CD14-positive monocyte (primary cell): ENCODE results near the gene FEZF1. TPM values are rescaled to one million over a fixed set of nuclear protein-coding genes. Genes with fewer than 3 reads are reported as not detected.

ENCODE experiments used
- DNase-seq, 3 donors: peaks; one replicate each; pipeline ENCODE4 v3.0.0-alpha.2; 2011 to 2022
- H2AFZ ChIP-seq: 2 replicates; pipeline ENCODE4 v1.6.0; 2012; ENCODE audit warnings: mild to moderate bottlenecking, low read depth, low read length, inconsistent platforms; ENCODE audit not compliant: insufficient read depth, poor library complexity, severe bottlenecking
- H3K27ac ChIP-seq, 2 donors: 1 replicate in 1 of 2; 2 replicates in 1 of 2; pipeline ENCODE4 v1.5.1; 2012 to 2013; ENCODE audit warnings: low read length in 2 of 2, control low read depth in 1 of 2, inconsistent platforms in 1 of 2, low read depth in 1 of 2, mild to moderate bottlenecking in 1 of 2
- H3K27me3 ChIP-seq, 2 donors: one replicate each; pipeline versions ENCODE4 v1.6.0 to v1.6.1; 2011 to 2013; ENCODE audit warnings: low read length in 2 of 2; ENCODE audit not compliant: control insufficient read depth in 2 of 2, insufficient read depth in 2 of 2
- H3K36me3 ChIP-seq, 2 donors: replicated peaks in 1 of 2; 1 replicate in 1 of 2; 2 replicates in 1 of 2; pipeline versions ENCODE4 v1.5.1 to v1.6.1; 2012 to 2013; ENCODE audit warnings: low read length in 2 of 2, control low read depth in 1 of 2, inconsistent platforms in 1 of 2, mild to moderate bottlenecking in 1 of 2; ENCODE audit not compliant: insufficient read depth in 2 of 2, control insufficient read depth in 1 of 2
- H3K4me1 ChIP-seq, 2 donors: 1 replicate in 1 of 2; 2 replicates in 1 of 2; pipeline versions ENCODE4 v1.5.1 to v1.6.1; 2012 to 2013; ENCODE audit warnings: low read length in 2 of 2, control low read depth in 1 of 2, inconsistent platforms in 1 of 2, mild to moderate bottlenecking in 1 of 2, moderate library complexity in 1 of 2; ENCODE audit not compliant: insufficient read depth in 2 of 2, control insufficient read depth in 1 of 2
- H3K4me2 ChIP-seq: replicated peaks from 2 replicates; pipeline ENCODE3; 2012; ENCODE audit warnings: low read length, moderate library complexity, mild to moderate bottlenecking; ENCODE audit not compliant: poor library complexity, severe bottlenecking; ENCODE audit errors: extremely low read depth
- H3K4me3 ChIP-seq, 3 experiments: fragments of 200-600 bp in 1 of 3; sonication (generic) in 1 of 3; replicated peaks in 1 of 3; 1 replicate in 2 of 3; 2 replicates in 1 of 3; pipeline ENCODE4 v1.5.1; 2011 to 2013; ENCODE audit warnings: low read length in 3 of 3, mild to moderate bottlenecking in 3 of 3, control low read depth in 2 of 3, low read depth in 2 of 3, inconsistent platforms in 1 of 3, moderate library complexity in 1 of 3
- H3K79me2 ChIP-seq: 2 replicates; pipeline ENCODE4 v1.6.0; 2012; ENCODE audit warnings: mild to moderate bottlenecking, control low read depth, inconsistent platforms, low read length, moderate library complexity; ENCODE audit not compliant: insufficient read depth
- H3K9ac ChIP-seq: 2 replicates; pipeline ENCODE4 v1.6.0; 2017; ENCODE audit warnings: low read length, mild to moderate bottlenecking; ENCODE audit not compliant: insufficient read depth, poor library complexity, severe bottlenecking
- H3K9me3 ChIP-seq, 2 donors: replicated peaks in 1 of 2; 1 replicate in 1 of 2; 2 replicates in 1 of 2; pipeline versions ENCODE4 v1.5.1 to v1.6.1; 2012 to 2013; ENCODE audit warnings: low read length in 2 of 2, control low read depth in 1 of 2; ENCODE audit not compliant: control insufficient read depth in 1 of 2, insufficient read depth in 1 of 2
- H4K20me1 ChIP-seq: 2 replicates; pipeline ENCODE4 v1.6.0; 2012; ENCODE audit warnings: mild to moderate bottlenecking, low read length, control low read depth, moderate library complexity; ENCODE audit not compliant: insufficient read depth
- H3K27ac Mint-ChIP-seq, 7 donors: one replicate each; pipeline ENCODE4 v1.8.0; 2020; ENCODE audit warnings: mild to moderate bottlenecking in 7 of 7, mixed read lengths in 7 of 7, moderate library complexity in 6 of 7, inconsistent platforms in 2 of 7
- H3K27me3 Mint-ChIP-seq, 3 donors: one replicate each; pipeline ENCODE4 v1.8.0; 2021 to 2022; ENCODE audit warnings: low read depth in 3 of 3, mild to moderate bottlenecking in 3 of 3, mixed read lengths in 3 of 3, moderate library complexity in 3 of 3, inconsistent platforms in 1 of 3
- H3K36me3 Mint-ChIP-seq, 2 donors: one replicate each; pipeline ENCODE4 v1.8.0; 2020; ENCODE audit warnings: mixed read lengths in 2 of 2, inconsistent platforms in 1 of 2, mild to moderate bottlenecking in 1 of 2
- H3K4me1 Mint-ChIP-seq: one replicate; pipeline ENCODE4 v1.8.0; 2020; ENCODE audit warnings: mild to moderate bottlenecking, mixed read lengths
- H3K4me3 Mint-ChIP-seq, 2 donors: one replicate each; pipeline ENCODE4 v1.8.0; 2020; ENCODE audit warnings: mild to moderate bottlenecking in 2 of 2, mixed read lengths in 2 of 2, moderate library complexity in 1 of 2
- H3K9me3 Mint-ChIP-seq, 7 donors: one replicate each; pipeline ENCODE4 v1.8.0; 2020 to 2022; ENCODE audit warnings: mixed read lengths in 7 of 7, mild to moderate bottlenecking in 6 of 7, moderate library complexity in 6 of 7, inconsistent platforms in 2 of 7
- CTCF ChIP-seq: fragments of 200-600 bp; IDR thresholded peaks from one replicate; pipeline ENCODE4 v1.8.0; 2022; ENCODE audit warnings: antibody characterized with exemption, mild to moderate bottlenecking
- WGBS: methylation state at CpG from one replicate; pipeline ENCODE4 v1.1.5; 2013; ENCODE audit warnings: missing lambda C conversion rate; ENCODE audit not compliant: insufficient coverage; 5-methylcytosine and 5-hydroxymethylcytosine counted together
- intact Hi-C, 2 donors: fragments of 100-400 bp; cut with micrococcal nuclease; formaldehyde crosslinking; loops; one replicate each; pipeline versions ENCODE4 v1.15.0 to v1.15.1; 2023
- polyA plus RNA-seq, 3 donors: library from polyadenylated mRNA; depleted of rRNA in 1 of 3; unstranded in 2 of 3; stranded (reverse) in 1 of 3; fragments of 300-500 nt in 2 of 3; fragments of >200 nt in 1 of 3; fragmentation: Illumina TruSeq in 2 of 3; gene quantifications; 1 replicate in 2 of 3; 2 replicates in 1 of 3; pipeline ENCODE4 v1.2.3, GENCODE V29; 2012 to 2021

FEZF1 gene
- polyA plus RNA-seq, 3 donors = not detected

- H3K9me3 Mint-ChIP-seq = peaks cover 8 to 48% (median 28%) of the 10 kb centered on the region in 7 donors
- intact Hi-C loops = no loop called here
- Histone ChIP-seq H3K9me3 (peaks cover 3 to 65% of the 10 kb centered on the region in 2 donors), H3K4me2 (no peak overlapping the region), H4K20me1 (no peaks in the 10 kb centered on the region), H3K27ac (no peak overlapping the region), H2AFZ (no peak overlapping the region), H3K36me3 (no peaks in the 10 kb centered on the region), H3K79me2 (no peaks in the 10 kb centered on the region), H3K4me1 (no peaks in the 10 kb centered on the region), H3K9ac (no peak overlapping the region), H3K27me3 (peaks cover 88 to 100% of the 10 kb centered on the region in 2 donors), H3K4me3 (no peak overlapping the region)
- no peak for TF ChIP-seq CTCF
- peaks cover 0 to 4% of the 10 kb centered on the region in 2 donors for H3K36me3 Mint-ChIP-seq
- H3K27ac Mint-ChIP-seq = no peak overlapping the region
- peaks cover 83 to 93% (median 86%) of the 10 kb centered on the region in 3 donors for H3K27me3 Mint-ChIP-seq
- peaks cover 5% of the 10 kb centered on the region for H3K4me1 Mint-ChIP-seq
- DNase-seq = no peak
- H3K4me3 Mint-ChIP-seq = peak overlapping the region in 1 of 2 donors; percentile 71
- 5% methylated on average over 4 of the region's 12 CpGs for WGBS
Observed at GRCh38 chr7:122311050-122311700, 6.6 kb upstream of the FEZF1 start.

DNA sequence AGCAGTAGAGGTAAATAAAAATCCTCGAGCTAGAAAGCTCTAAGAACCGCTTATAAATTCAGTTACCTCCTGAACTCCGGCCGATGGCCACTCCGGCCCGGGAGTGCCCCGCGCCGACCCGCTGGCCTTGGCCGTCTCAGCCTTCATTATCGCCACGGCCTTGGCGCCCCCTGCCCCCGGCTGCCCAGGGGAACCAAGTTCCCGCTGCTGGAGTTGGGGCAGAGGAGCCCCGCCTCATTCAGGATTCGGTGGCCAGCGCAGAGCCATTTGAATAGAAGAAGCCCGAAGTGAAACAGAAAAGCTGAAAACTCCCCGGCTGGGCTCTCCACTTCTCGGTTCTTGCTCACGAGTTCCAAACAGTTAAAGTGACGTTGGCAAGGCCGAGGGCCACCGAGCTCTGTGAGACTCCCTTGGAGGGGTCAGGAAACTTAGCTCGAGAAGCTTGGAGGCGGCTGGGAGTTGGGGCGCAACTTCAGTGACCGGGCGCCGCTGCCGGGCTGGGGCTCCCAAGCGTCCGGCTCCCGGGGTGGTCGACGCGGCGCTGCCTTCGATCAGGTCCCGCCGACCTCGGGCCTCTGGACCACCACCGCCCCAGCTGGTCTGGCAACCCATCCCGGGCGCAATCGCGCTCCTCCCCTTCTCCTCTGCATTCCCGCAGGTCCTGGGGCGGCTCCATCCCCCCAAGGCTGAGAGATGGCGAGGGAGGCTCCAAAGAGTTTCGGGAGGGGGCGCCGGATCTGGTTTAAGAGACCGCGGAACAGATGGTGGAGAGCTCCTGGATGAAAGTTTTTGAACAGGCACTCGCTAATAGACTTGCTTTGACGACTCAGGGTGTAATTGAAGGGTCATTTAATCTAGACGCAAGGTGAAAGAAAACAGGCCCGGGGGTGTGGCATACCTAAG is 5.8 kb upstream of the FEZF1 start:
- peak overlapping the region in 1 of 2 donors; percentile 77 for H3K4me3 Mint-ChIP-seq
- H2AFZ ChIP-seq = no peak overlapping the region

More for the DNA sequence above, 5.8 kb upstream of the FEZF1 start:
- Histone ChIP-seq H4K20me1 (no peaks in the 10 kb centered on the region), H3K4me1 (no peaks in the 10 kb centered on the region), H3K4me2 (peak overlapping the region; percentile 20), H3K4me3 (no peak overlapping the region), H3K27ac (no peak overlapping the region), H3K27me3 (peaks cover 86 to 100% of the 10 kb centered on the region in 2 donors), H3K79me2 (no peaks in the 10 kb centered on the region), H3K36me3 (no peaks in the 10 kb centered on the region), H3K9me3 (peaks cover 3 to 57% of the 10 kb centered on the region in 2 donors), H3K9ac (no peak overlapping the region)
- no peak for TF ChIP-seq CTCF
- Mint-ChIP-seq H3K27me3 (peaks cover 83 to 93% (median 85%) of the 10 kb centered on the region in 3 donors), H3K27ac (no peak overlapping the region), H3K4me1 (peaks cover 5% of the 10 kb centered on the region), H3K9me3 (peaks cover 6 to 46% (median 27%) of the 10 kb centered on the region in 7 donors), H3K36me3 (peaks cover 0 to 4% of the 10 kb centered on the region in 2 donors)
- no peak for DNase-seq
- 2% methylated on average over 52 of the region's 61 CpGs for WGBS
- intact Hi-C loops = no loop called here
